MM.1S (cell line): ENCODE data around the gene TCHHL1.

Experiments
- DNase-seq: peaks from one replicate; pipeline ENCODE4 v3.0.0-alpha.2; 2015
- H2AFZ ChIP-seq: fragments of 300-600 bp; sonication (generic); 2 replicates; pipeline ENCODE4 v1.6.0; 2016; ENCODE audit warnings: antibody characterized with exemption, low read length
- H3F3A ChIP-seq: fragments of 300-600 bp; sonication (generic); 2 replicates; pipeline ENCODE4 v1.6.1; 2016; ENCODE audit warnings: mild to moderate bottlenecking, antibody characterized with exemption, low read length, moderate library complexity, mixed read lengths; ENCODE audit not compliant: insufficient read depth
- H3K27ac ChIP-seq: fragments of 300-600 bp; sonication (generic); 2 replicates; pipeline ENCODE4 v1.5.1; 2016; ENCODE audit warnings: mild to moderate bottlenecking, low read length
- H3K27me3 ChIP-seq: fragments of 300-600 bp; sonication (generic); replicated peaks from 2 replicates; pipeline ENCODE4 v1.6.0; 2016; ENCODE audit warnings: low read length; ENCODE audit not compliant: insufficient read depth
- H3K36me3 ChIP-seq: fragments of 300-600 bp; sonication (generic); replicated peaks from 2 replicates; pipeline ENCODE4 v1.6.1; 2016; ENCODE audit warnings: mild to moderate bottlenecking, low read length, mixed read lengths; ENCODE audit not compliant: insufficient read depth
- H3K4me1 ChIP-seq: fragments of 300-600 bp; sonication (generic); 2 replicates; pipeline ENCODE4 v1.6.1; 2016; ENCODE audit warnings: low read length, mixed read lengths
- H3K4me2 ChIP-seq: fragments of 300-600 bp; sonication (generic); 2 replicates; pipeline ENCODE4 v1.6.0; 2016; ENCODE audit warnings: low read depth, low read length
- H3K4me3 ChIP-seq: fragments of 300-600 bp; sonication (generic); 2 replicates; pipeline ENCODE4 v1.5.1; 2016; ENCODE audit warnings: low read length, mixed read lengths
- H3K79me2 ChIP-seq: fragments of 300-600 bp; sonication (generic); 2 replicates; pipeline ENCODE4 v1.6.1; 2016; ENCODE audit warnings: mixed run types, low read length, mixed read lengths
- H3K9ac ChIP-seq: fragments of 300-600 bp; sonication (generic); 2 replicates; pipeline ENCODE4 v1.6.1; 2016; ENCODE audit warnings: low read length, mixed read lengths
- H3K9me2 ChIP-seq: fragments of 300-600 bp; sonication (generic); replicated peaks from 2 replicates; pipeline ENCODE4 v1.6.1; 2016; ENCODE audit warnings: mild to moderate bottlenecking, low read length, mixed read lengths; ENCODE audit not compliant: insufficient read depth
- H3K9me3 ChIP-seq: fragments of 300-600 bp; sonication (generic); replicated peaks from 2 replicates; pipeline ENCODE4 v1.6.1; 2016; ENCODE audit warnings: mild to moderate bottlenecking, low read length, mixed read lengths; ENCODE audit not compliant: insufficient read depth
- H4K20me1 ChIP-seq: fragments of 300-600 bp; sonication (generic); 2 replicates; pipeline ENCODE4 v1.6.1; 2016; ENCODE audit warnings: mild to moderate bottlenecking, low read length, moderate library complexity, mixed read lengths; ENCODE audit not compliant: insufficient read depth
- CTCF ChIP-seq: fragments of 300-600 bp; sonication (generic); IDR thresholded peaks from 2 replicates; pipeline ENCODE4 v1.5.1; 2016; ENCODE audit warnings: antibody characterized with exemption, low read length, mixed read lengths
- EZH2 ChIP-seq: fragments of 300-600 bp; sonication (generic); optimal IDR thresholded peaks from 2 replicates; pipeline ENCODE3; 2017; ENCODE audit warnings: low read depth, mild to moderate bottlenecking, antibody characterized with exemption, low read length, mixed read lengths
- EZH2phosphoT487 ChIP-seq: fragments of 300-600 bp; sonication (generic); IDR thresholded peaks from 2 replicates; pipeline ENCODE4 v1.6.1; 2018; ENCODE audit warnings: antibody characterized with exemption, low read length

Gene TCHHL1

GRCh38 chr1:152039886-152040285 lies 49.0 kb downstream of the TCHHL1 start:
- Histone ChIP-seq H2AFZ (no peak overlapping the region), H3K9me3 (no peaks in the 10 kb centered on the region), H3F3A (peaks cover 50% of the 10 kb centered on the region), H3K9ac (no peak overlapping the region), H3K4me1 (peaks cover 39% of the 10 kb centered on the region), H4K20me1 (no peaks in the 10 kb centered on the region), H3K4me2 (no peak overlapping the region), H3K4me3 (no peak overlapping the region), H3K9me2 (no peaks in the 10 kb centered on the region), H3K27ac (no peak overlapping the region), H3K79me2 (peaks cover 23% of the 10 kb centered on the region), H3K36me3 (no peaks in the 10 kb centered on the region), H3K27me3 (no peaks in the 10 kb centered on the region)
- no peak for DNase-seq
- TF ChIP-seq CTCF (no peak), EZH2 (no peak), EZH2phosphoT487 (no peak)

- Histone ChIP-seq H3K27me3 (no peaks in the 10 kb centered on the region), H3K4me2 (no peak overlapping the region), H3K9me3 (no peaks in the 10 kb centered on the region), H3K36me3 (no peaks in the 10 kb centered on the region), H3K9ac (no peak overlapping the region), H3K4me3 (no peak overlapping the region), H3F3A (peaks cover 54% of the 10 kb centered on the region), H3K4me1 (peaks cover 43% of the 10 kb centered on the region), H3K9me2 (no peaks in the 10 kb centered on the region), H3K79me2 (peaks cover 27% of the 10 kb centered on the region), H4K20me1 (no peaks in the 10 kb centered on the region), H3K27ac (peak overlapping the region; percentile 86; the same call in 1 of the 2 replicates), H2AFZ (no peak overlapping the region)
- TF ChIP-seq EZH2phosphoT487 (no peak), CTCF (no peak), EZH2 (no peak)
- DNase-seq: no peak
These were observed 49.4 kb downstream of the TCHHL1 start for GRCh38 chr1:152039461-152039860.

- Histone ChIP-seq H3K9me2 (no peaks in the 10 kb centered on the region), H3K27ac (peak overlapping the region; percentile 86), H3K4me3 (no peak overlapping the region), H3K9me3 (no peaks in the 10 kb centered on the region), H3K27me3 (no peaks in the 10 kb centered on the region), H3K9ac (peak overlapping the region; percentile 34; the same call in 1 of the 2 replicates), H3F3A (peaks cover 60% of the 10 kb centered on the region), H3K79me2 (peaks cover 33% of the 10 kb centered on the region), H2AFZ (0 out of 2 replicates have a peak overlapping the region, but pooled peaks have one; percentile 20), H3K36me3 (peaks cover 2% of the 10 kb centered on the region; the same call in 1 of the 2 replicates), H4K20me1 (peaks cover 5% of the 10 kb centered on the region; the same call in 1 of the 2 replicates), H3K4me2 (peak overlapping the region; percentile 33), H3K4me1 (peaks cover 47% of the 10 kb centered on the region)
- DNase-seq: no peak
- TF ChIP-seq EZH2phosphoT487: no peak
These were observed 50.0 kb downstream of the TCHHL1 start for GRCh38 chr1:152038871-152039270.
